GM06990 (cell line): Measurements from ENCODE around the gene GRIK4.

ENCODE experiments used
- DNase-seq: peaks from one replicate; pipeline ENCODE4 v3.0.0-alpha.2; 2011; ENCODE audit not compliant: insufficient read length; ENCODE audit errors: extremely low read depth
- H3K27me3 ChIP-seq: replicated peaks from 2 replicates; pipeline ENCODE4 v1.6.0; 2011; ENCODE audit warnings: low read length; ENCODE audit not compliant: control insufficient read depth, insufficient read depth
- H3K36me3 ChIP-seq: 2 replicates; pipeline ENCODE4 v1.5.1; 2011; ENCODE audit warnings: low read length; ENCODE audit not compliant: control insufficient read depth, insufficient read depth
- H3K4me3 ChIP-seq: replicated peaks from 2 replicates; pipeline ENCODE4 v1.5.1; 2011; ENCODE audit warnings: low read depth, mild to moderate bottlenecking, control low read depth, low read length
- CTCF ChIP-seq: IDR thresholded peaks from 2 replicates; pipeline ENCODE4 v1.5.1; 2011; ENCODE audit warnings: low read length, control low read depth, mild to moderate bottlenecking, inconsistent platforms; ENCODE audit not compliant: insufficient read depth, poor library complexity, severe bottlenecking

Gene GRIK4

DNA sequence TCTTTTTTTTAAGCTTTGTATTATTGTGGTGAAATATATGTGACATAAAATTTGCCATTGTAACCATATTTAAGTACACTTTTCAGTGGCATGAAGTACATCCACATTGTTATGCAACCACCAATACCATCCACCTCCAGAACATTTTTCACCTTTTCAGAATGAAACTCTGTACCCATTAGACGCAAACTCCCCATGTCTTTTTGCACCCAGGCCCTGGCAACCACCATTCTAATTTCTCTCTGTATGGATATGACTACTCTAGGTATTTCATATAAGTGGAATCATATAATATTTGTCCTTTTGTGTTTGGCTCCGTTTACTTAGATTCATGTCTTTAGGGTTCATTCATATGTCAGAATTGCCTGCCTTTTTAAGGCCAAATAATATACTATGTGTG lies 329.5 kb downstream of the GRIK4 start:
- TF ChIP-seq CTCF = no peak
- Histone ChIP-seq H3K27me3 (no peaks in the 10 kb centered on the region), H3K36me3 (no peaks in the 10 kb centered on the region), H3K4me3 (no peak overlapping the region)
- DNase-seq = no peak

- Histone ChIP-seq H3K36me3 (no peaks in the 10 kb centered on the region), H3K27me3 (no peaks in the 10 kb centered on the region), H3K4me3 (no peak overlapping the region)
- TF ChIP-seq CTCF = no peak
- no peak for DNase-seq
These were observed 330.6 kb downstream of the GRIK4 start for GRCh38 chr11:120842195-120842594.

DNA sequence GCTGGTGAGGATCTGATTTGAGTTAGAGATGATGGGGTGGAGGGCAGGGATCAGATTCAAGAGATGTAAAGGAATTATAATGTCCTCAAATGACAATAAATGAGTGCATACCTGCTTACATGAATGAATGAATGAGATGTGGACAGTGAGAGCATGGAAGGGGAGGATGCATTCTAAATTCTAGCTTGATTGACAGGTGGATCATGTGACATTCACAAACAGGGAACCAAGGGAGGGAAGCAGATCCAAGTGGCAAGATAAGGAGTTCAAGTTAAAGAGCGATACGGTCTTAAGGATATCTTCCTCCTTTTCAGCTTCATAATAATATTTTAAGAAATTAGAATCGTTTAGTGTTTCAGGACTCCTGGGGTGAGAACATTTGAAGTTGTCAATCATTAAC lies 341.9 kb downstream of the GRIK4 start:
- TF ChIP-seq CTCF = no peak
- Histone ChIP-seq H3K27me3 (peaks cover 1% of the 10 kb centered on the region; the same call in 1 of the 2 replicates), H3K36me3 (no peaks in the 10 kb centered on the region), H3K4me3 (no peak overlapping the region)
- DNase-seq = no peak

DNA sequence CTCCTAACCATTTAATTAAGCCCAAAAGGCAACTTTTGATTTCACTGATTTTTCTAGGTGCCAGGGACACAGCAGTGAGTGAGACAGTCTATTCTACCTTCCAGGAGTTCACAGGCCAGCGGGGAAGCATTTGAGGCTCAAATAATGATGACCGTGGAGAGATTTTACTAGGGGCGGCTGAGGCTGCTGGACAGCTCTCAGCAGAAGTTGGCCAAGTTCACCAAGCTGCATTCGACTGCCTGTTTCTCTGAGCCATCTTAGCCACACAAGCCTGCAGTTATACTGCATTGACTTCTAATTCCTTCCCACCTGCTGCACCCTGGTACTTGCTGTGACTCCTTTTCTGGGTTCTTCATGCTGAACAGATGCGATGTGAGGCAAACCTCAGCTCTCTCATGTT lies 343.4 kb downstream of the GRIK4 start:
- TF ChIP-seq CTCF = no peak
- no peak for DNase-seq

DNA sequence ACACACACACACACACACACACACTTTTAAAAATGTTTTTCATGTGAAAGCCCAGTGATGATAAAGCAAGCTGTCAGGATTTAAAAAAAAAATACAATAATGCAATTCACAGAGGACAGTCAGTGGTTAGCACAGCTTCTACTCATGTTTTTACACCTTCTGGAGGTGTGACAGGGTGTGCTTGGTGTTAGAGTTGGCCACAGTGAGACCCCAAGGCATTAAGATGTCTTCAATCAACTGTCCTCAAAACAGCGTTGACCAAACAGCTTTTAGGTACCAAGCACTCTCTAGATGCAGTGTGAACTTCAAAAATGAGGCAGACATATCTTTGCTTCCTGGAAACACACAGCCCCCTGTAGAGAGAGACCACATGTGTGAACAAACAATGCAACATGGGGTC lies 346.0 kb downstream of the GRIK4 start:
- no peak for DNase-seq
- Histone ChIP-seq H3K4me3 (no peak overlapping the region), H3K36me3 (no peaks in the 10 kb centered on the region)

More for the DNA sequence above, 343.4 kb downstream of the GRIK4 start:
- no peak overlapping the region for H3K4me3 ChIP-seq
- H3K27me3 ChIP-seq = 0 out of 2 replicates have a peak, but pooled peaks cover 1% of the 10 kb centered on the region
- H3K36me3 ChIP-seq = no peaks in the 10 kb centered on the region

More for the DNA sequence above, 346.0 kb downstream of the GRIK4 start:
- TF ChIP-seq CTCF = no peak
- H3K27me3 ChIP-seq = 0 out of 2 replicates have a peak, but pooled peaks cover 1% of the 10 kb centered on the region
